ENCODE measurements around the gene MCF2L2. TPM values are rescaled to one million over a fixed set of nuclear protein-coding genes. Genes with fewer than 3 reads are reported as not detected.

MCF2L2 gene
- total and polyA plus RNA-seq, 9 of the 15 experiments (the other 6 are each of a cell fraction or from before 2014, with no cell fraction given) = 0.56 to 4.2 (median 3.0) TPM

GRCh38 chr3:183477801-183478456, 49.5 kb upstream of the MCF2L2 start (continued):
- TF ChIP-seq CHD7 (IDR thresholded peaks at IDR 0.05; ENCODE audit: low read depth, low read length) = no peak
- TF ChIP-seq RBBP5 (IDR thresholded peaks at IDR 0.05; ENCODE audit: borderline replicate concordance, insufficient read depth, low read length, poor library complexity, severe bottlenecking) = no peak
- no peak for TF ChIP-seq RFX1 (IDR thresholded peaks at IDR 0.05)
- TF ChIP-seq TAF7 (tag; IDR thresholded peaks at IDR 0.05) = no peak
- no peak for TF ChIP-seq ATF3 (IDR thresholded peaks at IDR 0.05)
- no peak for TF ChIP-seq ATF3 (CRISPR knock-in tag; conservative IDR thresholded peaks at IDR 0.05)
- no peak for TF ChIP-seq HEY1 (CRISPR knock-in tag; IDR thresholded peaks at IDR 0.05; ENCODE audit: borderline replicate concordance)
- peak; percentile 42; the same call in 1 of the 2 replicates for TF ChIP-seq VEZF1 (CRISPR knock-in tag; IDR thresholded peaks at IDR 0.05)
- no peak for TF ChIP-seq HIVEP1 (CRISPR knock-in tag; IDR thresholded peaks at IDR 0.05)
- TF ChIP-seq NRF1 (conservative IDR thresholded peaks at IDR 0.05 in 1 of 2, IDR thresholded peaks at IDR 0.05 in 1 of 2) = no peak
- TF ChIP-seq NFXL1 (CRISPR knock-in tag; IDR thresholded peaks at IDR 0.05) = no peak
- no peak for TF ChIP-seq NUFIP1 (IDR thresholded peaks at IDR 0.05; ENCODE audit: partially characterized antibody)
- peak; percentile 37; the same call in 1 of the 2 replicates for TF ChIP-seq TFAP4 (CRISPR knock-in tag; IDR thresholded peaks at IDR 0.05; ENCODE audit: borderline replicate concordance)
